Fibroblast of mammary gland (primary cell): ENCODE measurements around the gene RHO.
A peak's percentile ranks its signal among the peaks of the same experiment; 100 is the strongest.
"Not testable (repeated sequence)": the region's sequence is repeated elsewhere in the genome, so short reads cannot be mapped to it uniquely, and the experiment has no call there.

Source experiments
- DNase-seq: peaks from one replicate; pipeline ENCODE4 v3.0.0-alpha.2; 2010; ENCODE audit warnings: low read depth
- H3K4me3 ChIP-seq: 2 replicates; pipeline ENCODE4 v1.5.1; 2011; ENCODE audit warnings: low read depth, mild to moderate bottlenecking, low read length, moderate library complexity; ENCODE audit not compliant: control insufficient read depth
- TF ChIP-seq, protein P1 (sequence below): conservative IDR thresholded peaks from 2 replicates; pipeline ENCODE4 v1.5.1; 2011; ENCODE audit warnings: low read depth, low read length, inconsistent platforms; ENCODE audit not compliant: control insufficient read depth, insufficient read depth

Gene RHO

GRCh38 chr3:129493206-129493605, 35.2 kb upstream of the RHO start:
- no peak for DNase-seq
- TF ChIP-seq, protein P1, sequence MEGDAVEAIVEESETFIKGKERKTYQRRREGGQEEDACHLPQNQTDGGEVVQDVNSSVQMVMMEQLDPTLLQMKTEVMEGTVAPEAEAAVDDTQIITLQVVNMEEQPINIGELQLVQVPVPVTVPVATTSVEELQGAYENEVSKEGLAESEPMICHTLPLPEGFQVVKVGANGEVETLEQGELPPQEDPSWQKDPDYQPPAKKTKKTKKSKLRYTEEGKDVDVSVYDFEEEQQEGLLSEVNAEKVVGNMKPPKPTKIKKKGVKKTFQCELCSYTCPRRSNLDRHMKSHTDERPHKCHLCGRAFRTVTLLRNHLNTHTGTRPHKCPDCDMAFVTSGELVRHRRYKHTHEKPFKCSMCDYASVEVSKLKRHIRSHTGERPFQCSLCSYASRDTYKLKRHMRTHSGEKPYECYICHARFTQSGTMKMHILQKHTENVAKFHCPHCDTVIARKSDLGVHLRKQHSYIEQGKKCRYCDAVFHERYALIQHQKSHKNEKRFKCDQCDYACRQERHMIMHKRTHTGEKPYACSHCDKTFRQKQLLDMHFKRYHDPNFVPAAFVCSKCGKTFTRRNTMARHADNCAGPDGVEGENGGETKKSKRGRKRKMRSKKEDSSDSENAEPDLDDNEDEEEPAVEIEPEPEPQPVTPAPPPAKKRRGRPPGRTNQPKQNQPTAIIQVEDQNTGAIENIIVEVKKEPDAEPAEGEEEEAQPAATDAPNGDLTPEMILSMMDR, result no peak
- H3K4me3 ChIP-seq, result no peak overlapping the region

GRCh38 chr3:129494499-129494898, 33.9 kb upstream of the RHO start:
- DNase-seq, H3K4me3 ChIP-seq: not testable (repeated sequence)

DNA sequence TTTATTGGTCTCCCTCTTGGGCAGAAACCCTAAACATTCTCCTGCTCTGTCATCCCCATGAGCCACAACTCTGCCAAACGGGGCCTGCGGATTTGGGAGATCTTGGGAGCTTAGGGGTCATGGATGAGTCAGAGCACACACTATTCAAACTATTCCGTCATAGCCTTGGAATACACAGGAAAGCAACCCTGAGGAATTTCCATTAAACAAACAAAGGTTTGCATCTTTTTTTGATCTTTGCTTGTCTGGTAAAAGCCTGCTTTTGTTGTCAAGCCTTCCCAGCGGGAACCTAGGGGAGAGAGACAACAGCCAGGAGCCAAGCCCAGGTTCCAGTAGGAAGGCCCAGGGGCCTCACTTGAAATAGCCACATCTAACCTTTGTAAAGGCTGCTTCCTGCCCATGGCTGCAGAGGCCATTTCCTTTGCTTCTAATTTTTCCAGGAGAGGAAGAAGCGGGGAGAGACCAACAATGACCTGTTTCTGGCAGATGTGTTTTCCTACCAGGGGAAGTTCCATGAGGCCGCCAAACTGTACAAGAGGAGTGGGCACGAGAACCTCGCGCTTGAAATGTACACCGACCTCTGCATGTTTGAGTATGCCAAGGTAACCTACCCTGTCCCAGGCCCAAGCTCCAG, 33.3 kb upstream of the RHO start:
- DNase-seq, result peak; percentile 89
- not testable (repeated sequence) for H3K4me3 ChIP-seq

GRCh38 chr3:129497876-129498275, 30.6 kb upstream of the RHO start:
- not testable (repeated sequence) for DNase-seq, H3K4me3 ChIP-seq

- not testable (repeated sequence) for H3K4me3 ChIP-seq, DNase-seq
Measured at GRCh38 chr3:129498603-129499488, 29.6 kb upstream of the RHO start.

- not testable (repeated sequence) for H3K4me3 ChIP-seq, DNase-seq
Measured at GRCh38 chr3:129499604-129500333, 28.7 kb upstream of the RHO start.

GRCh38 chr3:129500334-129500658, 28.1 kb upstream of the RHO start:
- no peak overlapping the region for H3K4me3 ChIP-seq
- no peak for DNase-seq
- TF ChIP-seq, protein P1, result no peak

DNA sequence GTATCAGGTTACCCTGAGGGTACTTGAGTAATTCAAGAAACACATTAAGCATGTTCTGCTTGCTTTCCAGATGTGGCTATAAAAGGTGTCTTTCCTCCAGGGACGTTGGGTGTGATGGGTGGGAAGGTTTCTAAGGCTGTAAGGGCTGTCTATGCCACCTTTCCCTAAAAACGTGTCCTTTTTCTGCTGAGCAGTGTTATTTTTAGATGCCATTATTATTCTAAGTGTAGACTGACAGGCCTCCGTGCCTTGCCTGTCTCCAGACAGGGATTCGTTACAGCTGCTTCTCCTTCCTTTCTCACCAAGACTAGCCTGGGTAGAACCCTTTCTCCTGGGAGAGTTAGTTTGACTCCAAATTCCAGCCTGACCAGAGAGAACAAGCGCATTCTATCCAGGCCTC, 26.8 kb upstream of the RHO start:
- no peak overlapping the region for H3K4me3 ChIP-seq
- TF ChIP-seq, protein P1, result no peak
- no peak for DNase-seq

DNA sequence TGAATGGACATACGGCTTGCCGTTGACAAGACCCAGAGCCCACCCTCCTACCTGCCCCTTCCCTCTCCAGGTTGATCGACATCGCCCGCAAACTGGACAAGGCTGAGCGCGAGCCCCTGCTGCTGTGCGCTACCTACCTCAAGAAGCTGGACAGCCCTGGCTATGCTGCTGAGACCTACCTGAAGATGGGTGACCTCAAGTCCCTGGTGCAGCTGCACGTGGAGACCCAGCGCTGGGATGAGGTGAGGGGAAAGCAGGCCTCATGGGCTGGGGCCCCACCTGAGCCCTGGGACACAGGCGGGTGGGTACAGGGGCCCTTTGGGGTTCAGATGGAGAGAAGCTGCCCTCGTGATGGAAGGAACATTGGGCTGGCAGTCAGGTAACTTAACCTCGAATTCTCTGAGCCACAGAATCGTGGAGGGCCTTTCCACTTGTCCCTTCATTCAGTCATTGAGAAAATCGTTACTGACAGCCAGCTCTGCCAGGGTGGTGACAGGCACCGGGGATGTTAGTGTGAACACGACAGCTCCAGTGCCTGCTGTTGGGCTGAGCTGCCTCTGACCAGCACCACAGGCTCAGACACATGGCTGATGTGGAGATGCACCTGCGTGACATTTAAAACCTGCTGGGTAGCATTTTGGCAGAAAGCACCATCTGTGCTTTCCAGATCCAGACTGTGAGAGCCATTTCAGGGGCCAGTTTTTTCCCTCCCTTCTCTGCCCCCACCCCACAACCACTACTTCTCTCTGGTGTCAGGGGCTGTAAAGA, 25.6 kb upstream of the RHO start:
- DNase-seq, result no peak
- H3K4me3 ChIP-seq, result no peak overlapping the region
- TF ChIP-seq, protein P1, result no peak
